Keratinocyte (primary cell): ENCODE data around the gene GRIK4. TPM values are rescaled to one million over a fixed set of nuclear protein-coding genes. Genes with fewer than 3 reads are reported as not detected.

Experiments used
- DNase-seq: peaks from one replicate; pipeline ENCODE4 v3.0.0-alpha.2; 2011; ENCODE audit warnings: low read depth, missing footprints, low spot score
- FAIRE-seq: peaks from 2 replicates; lab custom pipeline; 2011; peaks lifted over from hg19 to GRCh38; lab: Jason Lieb, UNC
- H2AFZ ChIP-seq: 2 replicates; pipeline ENCODE4 v1.6.0; 2012; ENCODE audit warnings: low read length, control low read depth, inconsistent platforms; ENCODE audit not compliant: control insufficient read depth
- H3K27ac ChIP-seq: 2 replicates; pipeline ENCODE4 v1.5.1; 2011; ENCODE audit warnings: low read length; ENCODE audit not compliant: control insufficient read depth, insufficient read depth
- H3K27me3 ChIP-seq: 3 replicates; pipeline ENCODE4 v1.6.0; 2011; ENCODE audit warnings: low read length; ENCODE audit not compliant: control insufficient read depth, insufficient read depth; ENCODE audit errors: extremely low read depth
- H3K36me3 ChIP-seq, 2 experiments: 2 replicates in 1 of 2; 3 replicates in 1 of 2; pipeline ENCODE4 v1.5.1; 2011; ENCODE audit warnings: low read length in 2 of 2, mild to moderate bottlenecking in 1 of 2; ENCODE audit not compliant: control insufficient read depth in 2 of 2, insufficient read depth in 2 of 2; ENCODE audit errors: extremely low read depth in 1 of 2
- H3K4me1 ChIP-seq: 3 replicates; pipeline ENCODE4 v1.5.1; 2011; ENCODE audit warnings: low read length; ENCODE audit not compliant: control insufficient read depth, insufficient read depth; ENCODE audit errors: extremely low read depth
- H3K4me2 ChIP-seq: 3 replicates; pipeline ENCODE4 v1.6.0; 2011; ENCODE audit warnings: low read depth, low read length; ENCODE audit not compliant: control insufficient read depth, insufficient read depth; ENCODE audit errors: extremely low read depth
- H3K4me3 ChIP-seq, 3 experiments: fragments of 200-600 bp in 1 of 3; sonication (generic) in 1 of 3; 2 replicates in 2 of 3; 3 replicates in 1 of 3; pipeline ENCODE4 v1.5.1; 2011 to 2016; ENCODE audit warnings: low read length in 3 of 3, mild to moderate bottlenecking in 3 of 3, control low read depth in 2 of 3, inconsistent platforms in 1 of 3, low read depth in 1 of 3, mixed read lengths in 1 of 3, mixed run types in 1 of 3, moderate library complexity in 1 of 3; ENCODE audit not compliant: control insufficient read depth in 2 of 3, insufficient read depth in 2 of 3; ENCODE audit errors: extremely low read depth in 1 of 3
- H3K79me2 ChIP-seq: 2 replicates; pipeline ENCODE4 v1.6.0; 2012; ENCODE audit warnings: low read length; ENCODE audit not compliant: control insufficient read depth, insufficient read depth
- H3K9ac ChIP-seq: 3 replicates; pipeline ENCODE4 v1.6.0; 2011; ENCODE audit warnings: low read length; ENCODE audit not compliant: control insufficient read depth, insufficient read depth; ENCODE audit errors: extremely low read depth
- H3K9me1 ChIP-seq: 3 replicates; pipeline ENCODE4 v1.6.0; 2011; ENCODE audit warnings: low read length; ENCODE audit not compliant: control insufficient read depth, insufficient read depth; ENCODE audit errors: extremely low read depth
- H3K9me3 ChIP-seq: 2 replicates; pipeline ENCODE4 v1.5.1; 2012; ENCODE audit warnings: low read depth, low read length; ENCODE audit not compliant: control insufficient read depth
- H4K20me1 ChIP-seq: 3 replicates; pipeline ENCODE4 v1.6.0; 2011; ENCODE audit warnings: low read length; ENCODE audit not compliant: control insufficient read depth, insufficient read depth; ENCODE audit errors: extremely low read depth
- EZH2 ChIP-seq: IDR thresholded peaks from one replicate; pipeline ENCODE4 v1.6.1; 2012; ENCODE audit warnings: inconsistent platforms, mild to moderate bottlenecking, low read length, moderate library complexity
- dilution Hi-C: fragments of 300-500 bp; cut with MboI; formaldehyde crosslinking; loops from one replicate; pipeline ENCODE4 v1.7.0; 2020; ENCODE audit warnings: low sequenced_read_pairs; ENCODE audit not compliant: extremely low pct_ligation_motif_present
- polyA plus RNA-seq, 5 experiments: library from polyadenylated mRNA; depleted of rRNA in 3 of 5; stranded (reverse) in 3 of 5; stranded (forward) in 1 of 5; unstranded in 1 of 5; fragments of >200 nt; gene quantifications; 1 replicate in 1 of 5; 2 replicates in 3 of 5; 3 replicates in 1 of 5; pipeline versions ENCODE4 v1.2.1 to v1.2.3, GENCODE V29; 2011 to 2012; ENCODE audit warnings: missing spikeins in 2 of 5, low read depth in 1 of 5, low replicate concordance in 1 of 5
- TF ChIP-seq, protein P1 (sequence below), 3 experiments: IDR thresholded peaks in 1 of 3; conservative IDR thresholded peaks in 1 of 3; optimal IDR thresholded peaks in 1 of 3; 2 replicates in 2 of 3; 3 replicates in 1 of 3; pipeline versions ENCODE3 to v1.5.1; 2011; ENCODE audit warnings: low read length in 3 of 3, mild to moderate bottlenecking in 3 of 3, moderate library complexity in 2 of 3, control low read depth in 1 of 3, inconsistent platforms in 1 of 3; ENCODE audit not compliant: insufficient read depth in 2 of 3; ENCODE audit errors: extremely low read depth in 1 of 3

Gene GRIK4
- polyA plus RNA-seq, 1 donor (not counting 4 experiments of a cell fraction or from before 2014, with no cell fraction given), result not detected

- Histone ChIP-seq H4K20me1 (no peaks in the 10 kb centered on the region), H3K9ac (no peak overlapping the region), H3K36me3 (no peaks in the 10 kb centered on the region), H3K27ac (no peak overlapping the region), H2AFZ (no peak overlapping the region), H3K79me2 (no peaks in the 10 kb centered on the region), H3K4me1 (no peaks in the 10 kb centered on the region), H3K9me3 (no peaks in the 10 kb centered on the region), H3K4me3 (no peak overlapping the region), H3K9me1 (no peaks in the 10 kb centered on the region), H3K4me2 (no peak overlapping the region), H3K27me3 (peaks cover 16% of the 10 kb centered on the region)
- dilution Hi-C loops, result no loop called here
- no peak for DNase-seq
- no peak for FAIRE-seq
- TF ChIP-seq, protein P1, sequence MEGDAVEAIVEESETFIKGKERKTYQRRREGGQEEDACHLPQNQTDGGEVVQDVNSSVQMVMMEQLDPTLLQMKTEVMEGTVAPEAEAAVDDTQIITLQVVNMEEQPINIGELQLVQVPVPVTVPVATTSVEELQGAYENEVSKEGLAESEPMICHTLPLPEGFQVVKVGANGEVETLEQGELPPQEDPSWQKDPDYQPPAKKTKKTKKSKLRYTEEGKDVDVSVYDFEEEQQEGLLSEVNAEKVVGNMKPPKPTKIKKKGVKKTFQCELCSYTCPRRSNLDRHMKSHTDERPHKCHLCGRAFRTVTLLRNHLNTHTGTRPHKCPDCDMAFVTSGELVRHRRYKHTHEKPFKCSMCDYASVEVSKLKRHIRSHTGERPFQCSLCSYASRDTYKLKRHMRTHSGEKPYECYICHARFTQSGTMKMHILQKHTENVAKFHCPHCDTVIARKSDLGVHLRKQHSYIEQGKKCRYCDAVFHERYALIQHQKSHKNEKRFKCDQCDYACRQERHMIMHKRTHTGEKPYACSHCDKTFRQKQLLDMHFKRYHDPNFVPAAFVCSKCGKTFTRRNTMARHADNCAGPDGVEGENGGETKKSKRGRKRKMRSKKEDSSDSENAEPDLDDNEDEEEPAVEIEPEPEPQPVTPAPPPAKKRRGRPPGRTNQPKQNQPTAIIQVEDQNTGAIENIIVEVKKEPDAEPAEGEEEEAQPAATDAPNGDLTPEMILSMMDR (optimal IDR thresholded peaks at IDR 0.05 in 1 of 3, IDR thresholded peaks at IDR 0.05 in 1 of 3, conservative IDR thresholded peaks at IDR 0.05 in 1 of 3; ENCODE audit: extremely low read depth in 1 of 3, insufficient read depth in 2 of 3, low read length in 3 of 3), result no peak
- TF ChIP-seq EZH2, result no peak
These were observed 24.7 kb downstream of the GRIK4 start for GRCh38 chr11:120536091-120536796.

- Histone ChIP-seq H3K9me3 (no peaks in the 10 kb centered on the region), H3K9ac (no peak overlapping the region), H3K27me3 (peaks cover 15% of the 10 kb centered on the region), H3K9me1 (no peaks in the 10 kb centered on the region), H2AFZ (no peak overlapping the region), H3K4me3 (no peak overlapping the region), H3K79me2 (no peaks in the 10 kb centered on the region), H4K20me1 (no peaks in the 10 kb centered on the region), H3K27ac (no peak overlapping the region), H3K36me3 (no peaks in the 10 kb centered on the region), H3K4me1 (no peaks in the 10 kb centered on the region), H3K4me2 (no peak overlapping the region)
- no peak for TF ChIP-seq EZH2
- TF ChIP-seq, protein P1 (optimal IDR thresholded peaks at IDR 0.05 in 1 of 3, IDR thresholded peaks at IDR 0.05 in 1 of 3, conservative IDR thresholded peaks at IDR 0.05 in 1 of 3; ENCODE audit: extremely low read depth in 1 of 3, insufficient read depth in 2 of 3, low read length in 3 of 3), result no peak
- DNase-seq, result no peak
- FAIRE-seq, result no peak
- dilution Hi-C loops, result no loop called here
These were observed 25.2 kb downstream of the GRIK4 start for GRCh38 chr11:120536797-120537169.
